HG02981 (cell line): ENCODE results near the gene SLC25A14.

Experiments used
- ATAC-seq: cut with Tn5 transposase; IDR thresholded peaks from one replicate; pipeline ENCODE4 v1.9.1; 2021; ENCODE audit warnings: mild to moderate bottlenecking, moderate library complexity; ENCODE audit not compliant: unreplicated experiment

SLC25A14 gene

DNA sequence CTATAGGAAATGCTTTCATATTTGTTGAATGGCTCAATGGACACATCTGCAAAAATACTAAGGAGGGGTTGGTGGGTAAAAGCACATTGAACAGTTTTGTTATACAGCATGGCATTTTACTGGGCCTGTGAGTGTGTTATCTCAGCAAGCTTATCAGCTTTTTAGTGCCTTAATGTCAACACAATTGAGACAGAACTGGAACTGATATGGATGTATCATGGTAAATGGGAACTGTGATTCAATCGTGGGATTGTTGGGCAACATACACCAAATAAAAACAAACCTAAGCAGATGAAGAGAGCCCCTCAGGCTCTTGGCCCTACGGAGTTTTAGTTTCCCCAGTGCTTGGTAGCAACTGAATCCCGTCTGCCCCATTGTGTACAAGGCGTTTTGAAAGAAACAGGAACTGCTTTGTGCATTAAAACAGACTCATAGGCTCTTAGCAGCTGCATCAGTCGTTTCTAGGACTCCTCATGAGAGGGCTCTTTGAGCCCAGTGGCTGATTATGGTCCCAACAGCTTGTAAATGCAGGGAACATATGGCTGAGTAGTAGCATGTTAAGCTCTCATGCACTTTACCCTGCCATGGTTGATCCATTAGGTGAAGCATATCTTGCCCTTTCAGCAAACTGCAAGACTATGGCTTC is 38.4 kb downstream of the SLC25A14 start:
- no peak for ATAC-seq

DNA sequence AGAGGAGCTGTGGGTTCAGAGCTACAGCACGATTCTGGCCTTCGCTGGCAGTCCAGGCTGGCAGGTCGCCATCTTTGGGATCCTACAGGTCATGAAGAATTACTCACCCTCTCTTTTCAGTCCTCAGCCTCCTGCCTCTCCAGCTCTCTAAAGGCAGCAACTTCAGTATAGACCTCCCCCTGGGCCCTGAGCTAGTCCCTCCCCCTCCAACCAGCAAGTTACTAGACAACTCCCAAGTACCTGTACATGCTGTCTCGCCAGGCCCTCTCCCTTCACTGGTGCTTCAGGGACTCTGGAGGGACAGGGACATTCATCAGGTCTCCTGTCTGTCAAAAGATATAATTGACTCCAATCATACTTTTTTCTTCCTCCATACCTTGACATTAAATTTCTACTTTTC is 45.8 kb downstream of the SLC25A14 start, which contains the start of gene GPR119:
TSS of gene GPR119 (minus strand) at position 155 of the 400 bp plus-strand sequence. CDS start 227 bp downstream, outside the sequence.
- ATAC-seq, result no peak

- no peak for ATAC-seq
These were observed 46.7 kb downstream of the SLC25A14 start for GRCh38 chrX:130386408-130386808.

DNA sequence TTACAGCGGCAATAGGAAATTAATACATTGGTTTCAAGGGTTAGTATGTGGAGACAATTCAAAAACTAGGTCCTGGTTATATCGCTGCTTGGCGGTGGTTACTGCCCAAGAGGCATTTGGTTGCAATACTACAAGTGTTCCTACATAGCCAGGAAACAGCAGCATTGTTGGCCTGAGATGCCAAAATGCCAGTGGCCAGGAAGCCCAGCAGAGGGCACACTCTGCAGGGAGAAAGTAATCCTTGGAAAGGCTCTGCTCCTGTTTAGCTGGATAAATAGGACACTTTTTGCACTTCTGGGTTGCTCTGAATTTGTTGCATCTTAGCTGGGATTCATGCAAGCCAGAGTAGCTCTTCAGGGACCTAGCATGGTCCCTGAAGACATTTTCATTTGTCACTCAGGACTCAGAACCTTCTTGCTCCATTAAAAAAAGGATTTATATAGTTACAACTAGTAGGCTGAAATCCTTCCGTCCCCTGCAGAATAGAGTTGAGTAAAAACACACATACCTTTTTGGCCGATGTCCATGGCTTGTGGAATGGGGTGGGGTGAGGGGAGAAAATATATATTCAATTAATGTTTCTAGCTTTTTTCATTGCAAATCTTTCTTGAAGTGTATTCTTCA is 53.8 kb downstream of the SLC25A14 start:
- ATAC-seq, result no peak

DNA sequence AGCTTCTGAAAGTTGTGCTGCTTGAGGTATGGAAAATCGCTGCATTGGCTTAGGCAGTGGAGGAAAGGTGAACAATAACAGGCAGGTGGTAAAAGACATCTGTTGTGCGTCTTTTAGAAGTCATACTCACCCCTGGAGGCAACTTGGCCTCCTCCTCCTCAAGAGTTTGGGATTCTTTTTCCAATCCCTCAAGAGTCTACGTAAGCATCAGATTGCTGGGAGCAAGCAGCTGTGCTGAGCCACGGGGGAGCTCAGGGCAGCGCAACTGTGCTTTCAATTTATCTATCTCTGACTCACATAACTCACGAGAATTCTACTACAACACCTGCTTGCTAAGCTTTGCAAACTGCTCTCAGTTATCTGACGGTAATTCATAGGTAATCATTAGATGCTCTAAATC is 55.6 kb downstream of the SLC25A14 start:
- no peak for ATAC-seq

GRCh38 chrX:130401415-130402207 is 61.9 kb downstream of the SLC25A14 start, which contains the start of gene RBMX2:
RBMX2 (plus strand) TSS chrX:130401987; CDS start chrX:130402033, 46 bp downstream.
- peak; percentile 88 for ATAC-seq

DNA sequence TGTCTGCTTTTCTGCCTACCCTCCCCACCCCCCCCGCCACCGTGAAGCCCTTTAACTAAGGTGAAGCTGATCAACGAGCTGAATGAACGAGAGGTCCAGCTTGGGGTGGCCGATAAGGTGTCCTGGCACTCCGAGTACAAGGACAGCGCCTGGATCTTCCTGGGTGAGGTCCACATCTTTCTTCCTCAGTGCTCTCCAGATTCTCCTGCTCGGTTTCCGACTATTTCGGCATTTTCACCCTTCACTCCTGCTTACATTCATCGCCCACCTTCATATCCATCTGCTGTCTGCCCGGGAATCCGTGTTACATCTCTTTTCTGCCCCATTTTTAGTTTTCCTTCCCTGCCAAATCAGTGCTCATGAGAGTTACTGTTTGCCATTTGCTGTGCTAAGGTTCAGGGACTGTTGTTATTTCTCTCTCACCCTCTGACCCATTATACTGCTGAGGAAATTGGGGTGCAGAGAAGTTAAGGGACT is 62.5 kb downstream of the SLC25A14 start:
- no peak for ATAC-seq

DNA sequence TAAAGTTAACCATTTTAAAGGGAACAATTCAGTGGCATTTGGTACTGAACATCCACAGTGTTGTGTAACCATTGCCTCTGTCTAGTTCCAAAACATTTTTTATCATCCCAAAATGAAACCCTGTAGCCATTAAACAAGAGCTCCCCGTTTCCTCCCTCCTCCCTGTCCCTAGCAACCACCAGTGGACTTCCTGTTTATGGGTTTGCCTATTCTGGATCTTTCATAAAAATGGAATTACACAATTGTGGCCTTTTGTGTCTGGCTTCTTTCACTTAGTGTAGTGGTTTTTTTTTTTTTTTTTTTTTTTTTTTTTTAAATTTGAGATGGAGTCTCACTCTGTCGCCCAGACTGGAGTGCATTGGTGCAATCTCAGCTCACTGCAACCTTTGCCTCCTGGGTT is 73.7 kb downstream of the SLC25A14 start:
- ATAC-seq, result no peak

- ATAC-seq, result no peak
These were observed 75.1 kb downstream of the SLC25A14 start for GRCh38 chrX:130414800-130415199.

DNA sequence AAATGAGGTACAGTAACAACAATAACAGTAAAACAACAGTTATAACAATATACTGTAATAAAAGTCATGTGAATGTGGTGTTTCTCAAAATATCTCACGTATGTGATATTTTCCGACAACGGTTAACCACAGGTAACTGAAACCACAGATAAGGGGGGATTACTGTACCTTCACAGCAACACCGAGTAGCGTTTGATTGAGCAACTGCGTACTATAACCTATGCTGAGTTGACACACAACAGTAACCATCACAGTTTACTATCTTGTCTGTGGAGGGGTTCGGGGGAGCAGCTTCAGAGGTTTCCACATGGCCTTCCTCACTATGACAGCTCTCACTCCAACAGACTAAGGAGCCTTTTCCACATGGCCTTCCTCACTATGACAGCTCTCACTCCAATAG is 75.5 kb downstream of the SLC25A14 start:
- no peak for ATAC-seq

- ATAC-seq, result no peak
These were observed 77.1 kb downstream of the SLC25A14 start for GRCh38 chrX:130416785-130417184.

- ATAC-seq, result peak; percentile 47
These were observed 78.3 kb downstream of the SLC25A14 start for GRCh38 chrX:130418066-130418465.

DNA sequence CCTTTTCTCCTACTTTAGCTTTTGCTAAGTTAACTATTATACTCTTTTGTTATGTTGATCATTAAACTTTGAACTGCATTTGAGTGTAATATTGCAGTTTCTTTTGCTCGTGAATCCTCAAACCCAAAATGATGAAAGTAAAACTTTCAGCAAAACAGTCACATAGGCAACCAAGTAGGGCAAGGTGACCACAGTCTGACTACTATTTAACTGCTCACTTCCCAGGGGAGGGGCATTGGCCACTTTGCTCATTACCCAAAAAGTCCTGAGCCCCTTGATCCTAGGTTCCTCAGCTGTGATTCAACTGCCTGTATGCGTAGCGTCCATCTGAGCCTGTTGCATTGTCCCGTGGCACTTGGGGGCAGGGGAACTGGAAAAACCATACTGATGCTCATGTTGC is 79.0 kb downstream of the SLC25A14 start:
- ATAC-seq, result peak; percentile 44

DNA sequence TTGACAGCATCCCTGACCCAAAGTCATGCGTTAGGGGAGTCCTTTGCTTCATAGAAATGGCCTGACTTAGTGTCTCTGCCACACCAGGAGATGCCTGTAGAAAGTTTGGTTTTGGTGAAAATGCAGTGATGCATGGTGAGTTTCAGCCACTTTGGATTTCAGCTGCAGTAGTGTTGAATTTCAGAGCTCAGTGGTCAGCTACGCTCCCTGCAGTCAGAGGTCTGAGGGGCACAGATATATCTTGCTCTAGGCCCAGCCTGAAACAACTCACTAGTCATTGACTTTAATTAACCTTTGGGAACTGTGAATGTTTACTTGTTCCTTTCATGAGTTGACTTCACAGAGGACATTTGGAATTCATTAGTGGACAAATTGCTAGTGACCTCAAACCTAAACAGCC is 79.5 kb downstream of the SLC25A14 start:
- peak; percentile 66 for ATAC-seq
